Keratinocyte (primary cell): ENCODE data around the gene DUSP8. TPM values are rescaled to one million over a fixed set of nuclear protein-coding genes. Genes with fewer than 3 reads are reported as not detected.

ENCODE experiments used
- DNase-seq: peaks from one replicate; pipeline ENCODE4 v3.0.0-alpha.2; 2011; ENCODE audit warnings: low read depth, missing footprints, low spot score
- FAIRE-seq: peaks from 2 replicates; lab custom pipeline; 2011; peaks lifted over from hg19 to GRCh38; lab: Jason Lieb, UNC
- H2AFZ ChIP-seq: 2 replicates; pipeline ENCODE4 v1.6.0; 2012; ENCODE audit warnings: low read length, control low read depth, inconsistent platforms; ENCODE audit not compliant: control insufficient read depth
- H3K27ac ChIP-seq: 2 replicates; pipeline ENCODE4 v1.5.1; 2011; ENCODE audit warnings: low read length; ENCODE audit not compliant: control insufficient read depth, insufficient read depth
- H3K27me3 ChIP-seq: 3 replicates; pipeline ENCODE4 v1.6.0; 2011; ENCODE audit warnings: low read length; ENCODE audit not compliant: control insufficient read depth, insufficient read depth; ENCODE audit errors: extremely low read depth
- H3K36me3 ChIP-seq, 2 experiments: 2 replicates in 1 of 2; 3 replicates in 1 of 2; pipeline ENCODE4 v1.5.1; 2011; ENCODE audit warnings: low read length in 2 of 2, mild to moderate bottlenecking in 1 of 2; ENCODE audit not compliant: control insufficient read depth in 2 of 2, insufficient read depth in 2 of 2; ENCODE audit errors: extremely low read depth in 1 of 2
- H3K4me1 ChIP-seq: 3 replicates; pipeline ENCODE4 v1.5.1; 2011; ENCODE audit warnings: low read length; ENCODE audit not compliant: control insufficient read depth, insufficient read depth; ENCODE audit errors: extremely low read depth
- H3K4me2 ChIP-seq: 3 replicates; pipeline ENCODE4 v1.6.0; 2011; ENCODE audit warnings: low read depth, low read length; ENCODE audit not compliant: control insufficient read depth, insufficient read depth; ENCODE audit errors: extremely low read depth
- H3K4me3 ChIP-seq, 3 experiments: fragments of 200-600 bp in 1 of 3; sonication (generic) in 1 of 3; 2 replicates in 2 of 3; 3 replicates in 1 of 3; pipeline ENCODE4 v1.5.1; 2011 to 2016; ENCODE audit warnings: low read length in 3 of 3, mild to moderate bottlenecking in 3 of 3, control low read depth in 2 of 3, inconsistent platforms in 1 of 3, low read depth in 1 of 3, mixed read lengths in 1 of 3, mixed run types in 1 of 3, moderate library complexity in 1 of 3; ENCODE audit not compliant: control insufficient read depth in 2 of 3, insufficient read depth in 2 of 3; ENCODE audit errors: extremely low read depth in 1 of 3
- H3K79me2 ChIP-seq: 2 replicates; pipeline ENCODE4 v1.6.0; 2012; ENCODE audit warnings: low read length; ENCODE audit not compliant: control insufficient read depth, insufficient read depth
- H3K9ac ChIP-seq: 3 replicates; pipeline ENCODE4 v1.6.0; 2011; ENCODE audit warnings: low read length; ENCODE audit not compliant: control insufficient read depth, insufficient read depth; ENCODE audit errors: extremely low read depth
- H3K9me1 ChIP-seq: 3 replicates; pipeline ENCODE4 v1.6.0; 2011; ENCODE audit warnings: low read length; ENCODE audit not compliant: control insufficient read depth, insufficient read depth; ENCODE audit errors: extremely low read depth
- H3K9me3 ChIP-seq: 2 replicates; pipeline ENCODE4 v1.5.1; 2012; ENCODE audit warnings: low read depth, low read length; ENCODE audit not compliant: control insufficient read depth
- H4K20me1 ChIP-seq: 3 replicates; pipeline ENCODE4 v1.6.0; 2011; ENCODE audit warnings: low read length; ENCODE audit not compliant: control insufficient read depth, insufficient read depth; ENCODE audit errors: extremely low read depth
- CTCF ChIP-seq, 3 experiments: IDR thresholded peaks in 1 of 3; conservative IDR thresholded peaks in 1 of 3; optimal IDR thresholded peaks in 1 of 3; 2 replicates in 2 of 3; 3 replicates in 1 of 3; pipeline versions ENCODE3 to v1.5.1; 2011; ENCODE audit warnings: low read length in 3 of 3, mild to moderate bottlenecking in 3 of 3, moderate library complexity in 2 of 3, control low read depth in 1 of 3, inconsistent platforms in 1 of 3; ENCODE audit not compliant: insufficient read depth in 2 of 3; ENCODE audit errors: extremely low read depth in 1 of 3
- EZH2 ChIP-seq: IDR thresholded peaks from one replicate; pipeline ENCODE4 v1.6.1; 2012; ENCODE audit warnings: inconsistent platforms, mild to moderate bottlenecking, low read length, moderate library complexity
- dilution Hi-C: fragments of 300-500 bp; cut with MboI; formaldehyde crosslinking; loops from one replicate; pipeline ENCODE4 v1.7.0; 2020; ENCODE audit warnings: low sequenced_read_pairs; ENCODE audit not compliant: extremely low pct_ligation_motif_present
- polyA plus RNA-seq, 5 experiments: library from polyadenylated mRNA; depleted of rRNA in 3 of 5; stranded (reverse) in 3 of 5; stranded (forward) in 1 of 5; unstranded in 1 of 5; fragments of >200 nt; gene quantifications; 1 replicate in 1 of 5; 2 replicates in 3 of 5; 3 replicates in 1 of 5; pipeline versions ENCODE4 v1.2.1 to v1.2.3, GENCODE V29; 2011 to 2012; ENCODE audit warnings: missing spikeins in 2 of 5, low read depth in 1 of 5, low replicate concordance in 1 of 5

DUSP8 gene
- polyA plus RNA-seq, 1 donor (not counting 4 experiments of a cell fraction or from before 2014, with no cell fraction given): 0.58 TPM

- Histone ChIP-seq H3K9me1 (peaks cover 19% of the 10 kb centered on the region), H3K4me3 (no peak overlapping the region), H3K9ac (no peak overlapping the region), H3K36me3 (peaks cover 0 to 3% of the 10 kb centered on the region in 2 experiments), H3K4me1 (peaks cover 41% of the 10 kb centered on the region), H3K79me2 (peaks cover 68% of the 10 kb centered on the region), H3K27me3 (no peaks in the 10 kb centered on the region), H3K4me2 (no peak overlapping the region), H4K20me1 (peaks cover 26% of the 10 kb centered on the region), H3K9me3 (no peaks in the 10 kb centered on the region), H3K27ac (no peak overlapping the region), H2AFZ (no peak overlapping the region)
- no peak for FAIRE-seq
- DNase-seq: no peak
- dilution Hi-C loops: no loop called here
- TF ChIP-seq EZH2: no peak
- TF ChIP-seq CTCF (optimal IDR thresholded peaks at IDR 0.05 in 1 of 3, IDR thresholded peaks at IDR 0.05 in 1 of 3, conservative IDR thresholded peaks at IDR 0.05 in 1 of 3; ENCODE audit: extremely low read depth in 1 of 3, insufficient read depth in 2 of 3, low read length in 3 of 3): no peak
Observed at GRCh38 chr11:1529286-1529685, 42.8 kb downstream of the DUSP8 start.

- Histone ChIP-seq H3K4me2 (no peak overlapping the region), H3K9ac (no peak overlapping the region), H3K79me2 (peaks cover 70% of the 10 kb centered on the region), H3K27ac (no peak overlapping the region), H2AFZ (no peak overlapping the region), H4K20me1 (peaks cover 29% of the 10 kb centered on the region), H3K4me1 (peaks cover 39% of the 10 kb centered on the region), H3K9me3 (no peaks in the 10 kb centered on the region), H3K9me1 (peaks cover 18% of the 10 kb centered on the region), H3K27me3 (no peaks in the 10 kb centered on the region), H3K36me3 (peaks cover 0 to 3% of the 10 kb centered on the region in 2 experiments), H3K4me3 (no peak overlapping the region)
- dilution Hi-C loops: no loop called here
- FAIRE-seq: no peak
- no peak for DNase-seq
- no peak for TF ChIP-seq CTCF (optimal IDR thresholded peaks at IDR 0.05 in 1 of 3, IDR thresholded peaks at IDR 0.05 in 1 of 3, conservative IDR thresholded peaks at IDR 0.05 in 1 of 3; ENCODE audit: extremely low read depth in 1 of 3, insufficient read depth in 2 of 3, low read length in 3 of 3)
- no peak for TF ChIP-seq EZH2
Observed at GRCh38 chr11:1528710-1529109, 43.4 kb downstream of the DUSP8 start.
